HCT116 (cell line): ENCODE data around the gene PDE6H. TPM values are rescaled to one million over a fixed set of nuclear protein-coding genes. Genes with fewer than 3 reads are reported as not detected.
A peak's percentile ranks its signal among the peaks of the same experiment; 100 is the strongest.

Experiments used
- ATAC-seq: fragments of 200-7000 bp; cut with Tn5 transposase; 2 replicates; pipeline ENCODE4 v1.9.1; 2020; ENCODE audit warnings: mild to moderate bottlenecking, moderate library complexity
- BruUV-seq: library from RNA; stranded (reverse); fragments of 400-500 nt; replicated peaks from 2 replicates; lab custom pipeline; 2021; lab: Mats Ljungman, UMichigan
- CTCF ChIA-PET: fragments of 300-600 bp; sonication (Branson Sonifier 250); formaldehyde crosslinking; loops from one replicate; lab custom pipeline; 2021; ENCODE audit warnings: antibody characterized with exemption; lab: Charles Lee
- POLR2A ChIA-PET: fragments of 300-600, 350-600 bp; sonication (Branson Sonifier 250); formaldehyde crosslinking; loops from one replicate; lab custom pipeline; 2021; ENCODE audit warnings: antibody characterized with exemption; lab: Charles Lee
- RAD21 ChIA-PET, 2 experiments: fragments of 300-600 bp; sonication (Branson Sonifier 250); formaldehyde crosslinking; loops; one replicate each; lab custom pipeline; 2023; ENCODE audit warnings: low total read pairs in 2 of 2; ENCODE audit not compliant: uncharacterized antibody in 2 of 2, unreplicated experiment in 2 of 2, low non-redundant PET in 1 of 2; lab: Charles Lee
- DNase-seq: peaks from one replicate; pipeline ENCODE4 v3.0.0-alpha.2; 2010; ENCODE audit warnings: low read depth, low spot score
- H2AFZ ChIP-seq: fragments of 200-600 bp; shearing (Covaris generic), sonication (generic); 2 replicates; pipeline ENCODE4 v1.6.1; 2017; ENCODE audit warnings: low read depth, mixed run types, mixed read lengths, antibody characterized with exemption, low read length; ENCODE audit not compliant: poor library complexity, severe bottlenecking
- H3K27ac ChIP-seq: 2 replicates; pipeline ENCODE4 v1.5.1; 2012; ENCODE audit warnings: low read depth, low read length
- H3K27me3 ChIP-seq: fragments of 200-600 bp; sonication (generic); 2 replicates; pipeline ENCODE4 v1.6.1; 2016; ENCODE audit warnings: mixed run types, low read length, mixed read lengths; ENCODE audit not compliant: insufficient read depth
- H3K36me3 ChIP-seq, 2 experiments: fragments of 200-500 bp in 1 of 2; fragments of 200-600 bp in 1 of 2; sonication (Bioruptor generic) in 1 of 2; sonication (generic) in 1 of 2; 2 replicates each; pipeline versions ENCODE4 v1.5.1 to v1.6.1; 2014 to 2016; ENCODE audit warnings: low read length in 2 of 2, inconsistent platforms in 1 of 2, mixed read lengths in 1 of 2, mixed run types in 1 of 2; ENCODE audit not compliant: insufficient read depth in 2 of 2, control insufficient read depth in 1 of 2
- H3K4me1 ChIP-seq, 2 experiments: fragments of 200-600 bp in 1 of 2; sonication (generic) in 1 of 2; 2 replicates each; pipeline versions ENCODE4 v1.5.1 to v1.6.1; 2012 to 2017; ENCODE audit warnings: low read length in 2 of 2, inconsistent platforms in 1 of 2, mild to moderate bottlenecking in 1 of 2, mixed read lengths in 1 of 2, mixed run types in 1 of 2, moderate library complexity in 1 of 2; ENCODE audit not compliant: insufficient read depth in 2 of 2, control insufficient read depth in 1 of 2
- H3K4me2 ChIP-seq: fragments of 200-600 bp; sonication (generic); 2 replicates; pipeline ENCODE4 v1.6.1; 2017; ENCODE audit warnings: mixed run types, low read length, mixed read lengths
- H3K4me3 ChIP-seq, 2 experiments: fragments of 200-600 bp in 1 of 2; sonication (generic) in 1 of 2; replicated peaks in 1 of 2; 2 replicates each; pipeline ENCODE4 v1.5.1; 2011 to 2016; ENCODE audit warnings: low read length in 2 of 2, control low read depth in 1 of 2, low read depth in 1 of 2, mild to moderate bottlenecking in 1 of 2, mixed read lengths in 1 of 2, mixed run types in 1 of 2
- H3K79me2 ChIP-seq: fragments of 200-600 bp; sonication (generic); 2 replicates; pipeline ENCODE4 v1.6.1; 2017; ENCODE audit warnings: mild to moderate bottlenecking, mixed run types, low read length, moderate library complexity, mixed read lengths; ENCODE audit not compliant: insufficient read depth
- H3K9ac ChIP-seq: fragments of 200-600 bp; sonication (generic); 2 replicates; pipeline ENCODE4 v1.6.1; 2016; ENCODE audit warnings: low read length, mixed read lengths
- H3K9me2 ChIP-seq: fragments of 200-600 bp; sonication (generic), shearing (Covaris generic); 2 replicates; pipeline ENCODE4 v1.6.1; 2017; ENCODE audit warnings: mixed run types, mild to moderate bottlenecking, moderate library complexity; ENCODE audit not compliant: insufficient read depth
- H3K9me3 ChIP-seq, 2 experiments: fragments of 200-500 bp in 1 of 2; fragments of 200-600 bp in 1 of 2; sonication (Bioruptor generic) in 1 of 2; sonication (generic) in 1 of 2; 2 replicates each; pipeline ENCODE4 v1.6.1; 2014 to 2017; ENCODE audit warnings: low read length in 2 of 2, mixed read lengths in 2 of 2, inconsistent platforms in 1 of 2, low read depth in 1 of 2, mild to moderate bottlenecking in 1 of 2, mixed run types in 1 of 2, moderate library complexity in 1 of 2; ENCODE audit not compliant: control insufficient read depth in 1 of 2, insufficient read depth in 1 of 2
- H4K20me1 ChIP-seq: fragments of 200-600 bp; sonication (generic), shearing (Covaris generic); 2 replicates; pipeline ENCODE4 v1.6.1; 2017; ENCODE audit warnings: mixed run types, mild to moderate bottlenecking, moderate library complexity; ENCODE audit not compliant: insufficient read depth
- JUND ChIP-seq: IDR thresholded peaks from 2 replicates; pipeline ENCODE4 v1.6.1; 2012
- RAD21 ChIP-seq: IDR thresholded peaks from 2 replicates; pipeline ENCODE4 v1.6.1; 2012; ENCODE audit warnings: low read depth, mild to moderate bottlenecking
- SP1 ChIP-seq: IDR thresholded peaks from 2 replicates; pipeline ENCODE4 v1.6.1; 2012; ENCODE audit warnings: low read depth
- ZFX ChIP-seq: fragments of 450-650 bp; IDR thresholded peaks from 2 replicates; pipeline ENCODE4 v1.6.1; 2017
- intact Hi-C: fragments of 100-400 bp; cut with micrococcal nuclease; formaldehyde crosslinking; loops from 2 replicates; pipeline ENCODE4 v1.10.0; 2022
- total RNA-seq: library from RNA; stranded (reverse); gene quantifications from one replicate; pipeline ENCODE4 v1.2.1, GENCODE V29; 2021; ENCODE audit not compliant: unreplicated experiment
- TF ChIP-seq, protein P1 (sequence below): IDR thresholded peaks from 2 replicates; pipeline ENCODE4 v1.6.1; 2012
- TF ChIP-seq, protein P2 (sequence below), 3 experiments: fragments of 200-600 bp in 1 of 3; sonication (generic) in 1 of 3; IDR thresholded peaks in 2 of 3; conservative IDR thresholded peaks in 1 of 3; 2 replicates each; pipeline ENCODE4 v1.5.1; 2012 to 2017; ENCODE audit warnings: low read depth in 2 of 3, low read length in 2 of 3, antibody characterized with exemption in 1 of 3, borderline replicate concordance in 1 of 3, control low read depth in 1 of 3, mild to moderate bottlenecking in 1 of 3, mixed read lengths in 1 of 3, mixed run types in 1 of 3, moderate library complexity in 1 of 3; ENCODE audit not compliant: insufficient read depth in 1 of 3

PDE6H gene
- total RNA-seq, 1 experiment from 2014 or later, result not detected

DNA sequence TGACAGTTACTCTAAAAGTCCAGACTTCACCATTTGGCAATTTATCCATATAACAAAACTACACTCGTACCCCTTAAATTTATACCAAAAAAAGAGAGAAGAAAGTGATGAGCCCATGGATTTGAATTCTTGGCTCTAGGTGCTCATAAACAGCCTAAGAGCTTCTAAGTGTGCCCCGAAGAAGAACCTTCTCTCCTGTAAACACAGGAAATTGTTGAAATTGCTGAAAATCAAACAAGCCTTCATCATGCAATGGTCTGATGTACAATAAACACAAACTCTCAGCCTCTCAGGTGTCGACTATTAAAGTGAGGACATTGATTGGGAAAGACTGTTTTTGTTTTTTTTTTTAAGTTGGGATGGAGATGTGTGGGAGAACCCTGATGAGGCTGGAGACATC lies 21.8 kb downstream of the PDE6H start:
- intact Hi-C loops, result loop anchor here (2.0 to 10.0 kb wide), 2 partner anchors 756 to 810 kb away; no protein-coding TSS in a partner anchor
- Histone ChIP-seq H3K27me3 (peaks cover 4% of the 10 kb centered on the region; the same call in 1 of the 2 replicates), H2AFZ (no peak overlapping the region), H3K4me2 (no peak overlapping the region), H3K9me3 (no peaks in the 10 kb centered on the region), H3K79me2 (no peaks in the 10 kb centered on the region), H3K9ac (no peak overlapping the region), H4K20me1 (no peaks in the 10 kb centered on the region), H3K9me2 (no peaks in the 10 kb centered on the region), H3K4me1 (no peaks in the 10 kb centered on the region), H3K4me3 (no peak overlapping the region), H3K36me3 (no peaks in the 10 kb centered on the region), H3K27ac (no peak overlapping the region)
- POLR2A ChIA-PET, result no interaction called here
- DNase-seq (no peak), ATAC-seq (no peak)
- RAD21 ChIA-PET, result no interaction called here
- BruUV-seq, result no TSS peak
- TF ChIP-seq, protein P1, sequence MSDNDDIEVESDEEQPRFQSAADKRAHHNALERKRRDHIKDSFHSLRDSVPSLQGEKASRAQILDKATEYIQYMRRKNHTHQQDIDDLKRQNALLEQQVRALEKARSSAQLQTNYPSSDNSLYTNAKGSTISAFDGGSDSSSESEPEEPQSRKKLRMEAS, result no peak
- no peak for TF ChIP-seq JUND
- TF ChIP-seq ZFX, result no peak
- CTCF ChIA-PET, result interaction anchor here (1.5 to 2.8 kb wide), 4 partner anchors 147 to 756 kb away, joined by 4 to 24 read pairs (median 14); partner anchors contain the start of gene ART4

DNA sequence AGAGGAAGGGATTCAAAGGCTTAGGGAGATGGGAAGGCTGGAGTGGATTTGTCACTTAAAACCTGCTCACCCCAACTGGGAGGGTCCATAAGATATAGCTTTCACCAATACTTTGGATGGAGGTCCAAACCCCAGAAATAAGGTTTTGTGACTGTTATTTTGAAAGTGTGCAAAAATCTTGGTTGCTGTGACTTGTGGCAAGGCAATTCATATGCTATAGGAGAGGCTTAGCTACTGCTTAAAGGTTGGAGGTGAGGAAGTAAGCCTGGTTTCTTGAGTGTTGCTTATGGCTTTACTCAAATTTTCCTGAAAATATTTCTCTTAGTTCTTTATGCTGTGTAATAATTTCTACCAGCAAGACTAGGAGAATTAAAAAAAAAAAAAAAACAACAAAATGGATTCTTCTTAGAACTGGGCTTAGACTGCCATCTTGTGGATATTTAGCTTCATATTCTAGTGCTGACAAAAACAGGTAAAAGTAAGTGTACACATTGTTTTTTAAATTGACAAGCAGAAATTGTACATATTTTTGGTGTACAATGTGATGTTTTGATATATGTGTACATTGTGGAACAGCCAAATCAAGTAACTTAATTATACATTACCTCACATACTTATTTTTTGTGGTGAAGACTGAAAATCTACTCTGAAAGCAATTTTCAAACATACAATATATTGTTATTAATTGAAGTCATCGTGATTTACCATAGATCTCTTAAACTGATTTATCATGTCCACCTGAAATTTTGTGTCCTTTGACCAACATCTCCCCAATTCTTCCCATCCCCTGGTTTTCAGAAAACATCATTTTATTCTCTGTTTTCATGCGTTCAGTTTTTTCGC lies 23.0 kb downstream of the PDE6H start:
- ChIA-PET RAD21 (interaction anchor here (0.6 to 1.2 kb wide), 4 partner anchors 12 to 185 kb away, joined by 3 to 6 read pairs (median 3); no protein-coding TSS in a partner anchor), POLR2A (no interaction called here), CTCF (interaction anchor here (0.6 to 2.8 kb wide), 12 partner anchors 12 to 758 kb away, joined by 3 to 24 read pairs (median 4); partner anchors contain the start of genes ART4, C12orf60 and WBP11)
- Histone ChIP-seq H3K9me2 (no peaks in the 10 kb centered on the region), H3K9ac (no peak overlapping the region), H3K79me2 (no peaks in the 10 kb centered on the region), H3K4me1 (no peaks in the 10 kb centered on the region), H3K27ac (no peak overlapping the region), H3K36me3 (no peaks in the 10 kb centered on the region), H3K9me3 (no peaks in the 10 kb centered on the region), H3K4me3 (no peak overlapping the region), H3K27me3 (peaks cover 6% of the 10 kb centered on the region), H2AFZ (peak overlapping the region; percentile 47), H3K4me2 (no peak overlapping the region), H4K20me1 (no peaks in the 10 kb centered on the region)
- no TSS peak for BruUV-seq
- TF ChIP-seq, protein P2, sequence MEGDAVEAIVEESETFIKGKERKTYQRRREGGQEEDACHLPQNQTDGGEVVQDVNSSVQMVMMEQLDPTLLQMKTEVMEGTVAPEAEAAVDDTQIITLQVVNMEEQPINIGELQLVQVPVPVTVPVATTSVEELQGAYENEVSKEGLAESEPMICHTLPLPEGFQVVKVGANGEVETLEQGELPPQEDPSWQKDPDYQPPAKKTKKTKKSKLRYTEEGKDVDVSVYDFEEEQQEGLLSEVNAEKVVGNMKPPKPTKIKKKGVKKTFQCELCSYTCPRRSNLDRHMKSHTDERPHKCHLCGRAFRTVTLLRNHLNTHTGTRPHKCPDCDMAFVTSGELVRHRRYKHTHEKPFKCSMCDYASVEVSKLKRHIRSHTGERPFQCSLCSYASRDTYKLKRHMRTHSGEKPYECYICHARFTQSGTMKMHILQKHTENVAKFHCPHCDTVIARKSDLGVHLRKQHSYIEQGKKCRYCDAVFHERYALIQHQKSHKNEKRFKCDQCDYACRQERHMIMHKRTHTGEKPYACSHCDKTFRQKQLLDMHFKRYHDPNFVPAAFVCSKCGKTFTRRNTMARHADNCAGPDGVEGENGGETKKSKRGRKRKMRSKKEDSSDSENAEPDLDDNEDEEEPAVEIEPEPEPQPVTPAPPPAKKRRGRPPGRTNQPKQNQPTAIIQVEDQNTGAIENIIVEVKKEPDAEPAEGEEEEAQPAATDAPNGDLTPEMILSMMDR (IDR thresholded peaks at IDR 0.05 in 2 of 3, conservative IDR thresholded peaks at IDR 0.05 in 1 of 3; ENCODE audit: borderline replicate concordance in 1 of 3, insufficient read depth in 1 of 3, low read depth in 2 of 3, low read length in 2 of 3), result peak; percentile 37 to 76 (median 71); a peak in 5 of 6 replicates
- TF ChIP-seq RAD21 (peak; percentile 81), SP1 (no peak)
- ATAC-seq (peak; percentile 34; the same call in 1 of the 2 replicates), DNase-seq (peak; percentile 63)
- intact Hi-C loops, result loop anchor here (1.0 to 10.0 kb wide), 7 partner anchors 59 to 811 kb away; no protein-coding TSS in a partner anchor
